ENCODE measurements around the gene GK. TPM values are rescaled to one million over a fixed set of nuclear protein-coding genes. Genes with fewer than 3 reads are reported as not detected.

Gene GK
- total RNA-seq, 1 experiment from 2014 or later = 7.5 TPM

DNA sequence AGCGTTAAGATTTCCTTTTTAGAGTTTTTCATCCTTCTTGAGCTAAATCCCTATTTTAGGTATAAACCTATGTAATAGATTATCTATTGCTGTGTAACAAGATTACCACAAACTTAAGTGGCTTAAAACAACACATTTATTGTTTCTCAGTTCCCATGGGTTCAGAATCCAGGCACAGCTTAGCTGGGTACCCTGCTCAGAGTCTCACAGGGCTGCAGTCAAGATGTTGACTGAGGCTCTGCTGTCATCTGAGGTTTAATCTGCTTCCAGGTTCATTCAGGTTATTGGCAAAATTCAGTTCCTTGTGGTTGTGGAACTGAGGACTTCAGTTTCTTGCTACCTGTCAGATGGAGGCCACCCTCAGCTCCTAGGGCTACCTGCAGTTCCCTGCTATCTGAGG is 60.9 kb downstream of the GK start:
- Mint-ChIP-seq H3K27ac (no peak overlapping the region), H3K36me3 (no peaks in the 10 kb centered on the region), H3K4me1 (no peaks in the 10 kb centered on the region), H3K9me3 (no peaks in the 10 kb centered on the region), H3K4me3 (no peak overlapping the region), H3K27me3 (ENCODE audit: low read depth) (no peaks in the 10 kb centered on the region)
- ChIA-PET CTCF (no interaction called here), POLR2A (no interaction called here)
- DNase-seq (ENCODE audit: low spot score) (no peak), ATAC-seq (no peak)
- TF ChIP-seq AR (CRISPR knock-in tag; IDR thresholded peaks at IDR 0.05) (no peak), ATF1 (CRISPR knock-in tag; IDR thresholded peaks at IDR 0.05) (no peak), NFE2L1 (CRISPR knock-in tag; IDR thresholded peaks at IDR 0.05) (no peak), ETV6 (CRISPR knock-in tag; IDR thresholded peaks at IDR 0.05) (no peak), FOXK1 (CRISPR knock-in tag; IDR thresholded peaks at IDR 0.05) (no peak)

GRCh38 chrX:30715976-30716375 is 62.8 kb downstream of the GK start:
- no peak for TF ChIP-seq ZNF138 (CRISPR knock-in tag; conservative IDR thresholded peaks at IDR 0.05)
- ATAC-seq = no peak
- H3K27me3 Mint-ChIP-seq (ENCODE audit: low read depth) = no peaks in the 10 kb centered on the region
- H3K9me3 Mint-ChIP-seq = no peaks in the 10 kb centered on the region
- H3K27ac Mint-ChIP-seq = no peak overlapping the region
- H3K36me3 Mint-ChIP-seq = no peaks in the 10 kb centered on the region
- no peak for DNase-seq (ENCODE audit: low spot score)
- no peaks in the 10 kb centered on the region for H3K4me1 Mint-ChIP-seq
- ChIA-PET POLR2A (no interaction called here), CTCF (no interaction called here)
- H3K4me3 Mint-ChIP-seq = no peak overlapping the region

DNA sequence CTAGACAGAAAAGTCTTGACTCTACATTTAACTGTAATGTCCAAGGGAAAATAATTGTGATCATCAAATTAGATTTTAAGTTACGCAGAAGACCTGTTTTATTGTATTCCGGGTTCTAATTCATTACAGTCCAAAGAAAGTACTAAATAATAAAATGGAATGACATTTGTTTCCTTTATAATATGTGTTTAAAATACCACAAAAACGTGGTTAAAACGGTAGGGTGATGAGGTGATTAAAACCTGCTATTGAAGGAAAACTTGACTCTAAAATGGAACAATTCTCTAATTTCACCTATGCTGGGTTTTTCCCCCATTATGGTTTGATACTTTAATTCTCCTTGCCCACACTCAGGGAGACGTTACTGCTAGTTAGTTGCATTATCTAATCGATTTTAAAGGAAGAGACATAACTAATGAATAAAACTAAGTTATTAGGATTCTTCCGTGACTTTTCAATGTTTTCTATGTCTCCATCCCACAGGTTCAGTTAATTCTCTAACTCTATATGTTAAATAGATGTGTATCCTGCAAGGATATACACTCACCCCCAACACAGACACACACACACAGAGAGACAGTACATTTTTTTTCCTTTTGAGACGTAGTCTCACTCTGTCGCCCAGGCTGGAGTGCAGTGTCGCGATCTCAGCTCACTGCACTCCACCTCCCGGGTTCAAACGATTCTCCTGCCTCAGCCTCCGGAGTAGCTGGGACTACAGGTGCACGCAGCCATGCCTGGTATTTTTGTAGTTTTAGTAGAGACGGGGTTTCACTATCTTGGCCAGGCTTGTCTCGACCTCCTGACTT is 80.8 kb downstream of the GK start:
- Mint-ChIP-seq H3K27ac (no peak overlapping the region), H3K9me3 (no peaks in the 10 kb centered on the region), H3K4me3 (no peak overlapping the region), H3K36me3 (no peaks in the 10 kb centered on the region), H3K4me1 (no peaks in the 10 kb centered on the region), H3K27me3 (ENCODE audit: low read depth) (no peaks in the 10 kb centered on the region)
- no peak for TF ChIP-seq TEAD1 (CRISPR knock-in tag; IDR thresholded peaks at IDR 0.05)
- TF ChIP-seq TEAD4 (CRISPR knock-in tag; IDR thresholded peaks at IDR 0.05) = no peak
- no peak for DNase-seq (ENCODE audit: low spot score)
- ChIA-PET POLR2A (no interaction called here), CTCF (no interaction called here)
- no peak for ATAC-seq

- POLR2A ChIA-PET = no interaction called here
- no peaks in the 10 kb centered on the region for H3K27me3 Mint-ChIP-seq (ENCODE audit: low read depth)
These were observed 81.6 kb downstream of the GK start for GRCh38 chrX:30734782-30735181.

DNA sequence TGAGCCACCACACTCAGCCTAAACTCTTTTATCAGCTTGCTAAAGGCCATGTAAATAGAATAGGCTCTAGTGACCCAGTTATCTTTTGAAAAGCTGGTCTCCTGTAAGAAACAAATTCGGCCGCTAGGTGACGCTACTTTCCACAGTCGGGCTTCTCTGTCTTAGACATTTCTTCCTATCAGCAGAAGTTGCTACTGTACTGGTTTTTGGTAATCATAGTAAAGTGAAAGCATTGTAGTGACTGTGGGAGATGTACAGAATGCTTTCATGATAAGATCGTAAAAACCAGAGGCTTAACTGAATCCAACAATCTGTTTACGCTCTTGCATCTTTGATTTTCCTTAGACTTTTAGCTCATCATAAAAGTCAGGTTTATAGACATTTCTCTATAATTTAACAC is 82.6 kb downstream of the GK start:
- ATAC-seq (peak; percentile 67), DNase-seq (ENCODE audit: low spot score) (peak; percentile 64)
- no peaks in the 10 kb centered on the region for H3K27me3 Mint-ChIP-seq (ENCODE audit: low read depth)
- no peak overlapping the region for H3K27ac Mint-ChIP-seq
- ChIA-PET POLR2A (no interaction called here), CTCF (interaction anchor here (0.6 to 1.5 kb wide), 18 partner anchors 9 to 301 kb away, joined by 3 to 8 read pairs (median 4); no protein-coding TSS in a partner anchor)
- H3K36me3 Mint-ChIP-seq = no peaks in the 10 kb centered on the region
- peaks cover under 1% of the 10 kb centered on the region for H3K4me1 Mint-ChIP-seq
- no peak for TF ChIP-seq CREB1 (CRISPR knock-in tag; IDR thresholded peaks at IDR 0.05)
- no peak for TF ChIP-seq MYBL2 (CRISPR knock-in tag; IDR thresholded peaks at IDR 0.05)
- peak; percentile 58 for TF ChIP-seq CTCF (IDR thresholded peaks at IDR 0.05)
- TF ChIP-seq, protein P1, sequence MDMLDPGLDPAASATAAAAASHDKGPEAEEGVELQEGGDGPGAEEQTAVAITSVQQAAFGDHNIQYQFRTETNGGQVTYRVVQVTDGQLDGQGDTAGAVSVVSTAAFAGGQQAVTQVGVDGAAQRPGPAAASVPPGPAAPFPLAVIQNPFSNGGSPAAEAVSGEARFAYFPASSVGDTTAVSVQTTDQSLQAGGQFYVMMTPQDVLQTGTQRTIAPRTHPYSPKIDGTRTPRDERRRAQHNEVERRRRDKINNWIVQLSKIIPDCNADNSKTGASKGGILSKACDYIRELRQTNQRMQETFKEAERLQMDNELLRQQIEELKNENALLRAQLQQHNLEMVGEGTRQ (CRISPR knock-in tag; IDR thresholded peaks at IDR 0.05) = no peak
- no peaks in the 10 kb centered on the region for H3K9me3 Mint-ChIP-seq
- no peak overlapping the region for H3K4me3 Mint-ChIP-seq

More at GRCh38 chrX:30734782-30735181, 81.6 kb downstream of the GK start:
- no peaks in the 10 kb centered on the region for H3K36me3 Mint-ChIP-seq
- DNase-seq (ENCODE audit: low spot score) (no peak), ATAC-seq (no peak)
- CTCF ChIA-PET = no interaction called here
- H3K27ac Mint-ChIP-seq = no peak overlapping the region
- no peaks in the 10 kb centered on the region for H3K9me3 Mint-ChIP-seq
- no peaks in the 10 kb centered on the region for H3K4me1 Mint-ChIP-seq
- no peak overlapping the region for H3K4me3 Mint-ChIP-seq
- no peak for TF ChIP-seq ZBTB21 (CRISPR knock-in tag; IDR thresholded peaks at IDR 0.05; ENCODE audit: borderline replicate concordance)
- no peak for TF ChIP-seq CREB1 (CRISPR knock-in tag; IDR thresholded peaks at IDR 0.05)
